Endodermal cell (in vitro differentiated cells): Measurements from ENCODE around the gene TEX22. TPM values are rescaled to one million over a fixed set of nuclear protein-coding genes. Genes with fewer than 3 reads are reported as not detected.

Source experiments
- DNase-seq: peaks from one replicate; pipeline ENCODE4 v3.0.0-alpha.2; 2017
- H3K27ac ChIP-seq: 2 replicates; pipeline ENCODE4 v1.5.1; 2013; ENCODE audit warnings: mild to moderate bottlenecking, low read depth, low read length, moderate library complexity
- H3K27me3 ChIP-seq: 2 replicates; pipeline ENCODE4 v1.6.1; 2013; ENCODE audit warnings: mild to moderate bottlenecking, low read length, moderate library complexity; ENCODE audit not compliant: insufficient read depth, control insufficient read depth, poor library complexity, severe bottlenecking
- H3K36me3 ChIP-seq: 2 replicates; pipeline ENCODE4 v1.7.0; 2013; ENCODE audit warnings: mild to moderate bottlenecking, low read length, moderate library complexity; ENCODE audit not compliant: control insufficient read depth, insufficient read depth
- H3K4me1 ChIP-seq: one replicate; pipeline ENCODE4 v1.7.0; 2013; ENCODE audit warnings: low read length; ENCODE audit not compliant: control insufficient read depth, insufficient read depth
- H3K4me3 ChIP-seq: 2 replicates; pipeline ENCODE4 v1.5.1; 2013; ENCODE audit warnings: mild to moderate bottlenecking, low read length, moderate library complexity
- H3K9ac ChIP-seq: 2 replicates; pipeline ENCODE4 v1.6.1; 2013; ENCODE audit warnings: mild to moderate bottlenecking, low read length, moderate library complexity; ENCODE audit not compliant: poor library complexity, severe bottlenecking; ENCODE audit errors: extremely low read depth
- H3K9me3 ChIP-seq: 2 replicates; pipeline ENCODE4 v1.6.1; 2013; ENCODE audit warnings: mild to moderate bottlenecking, low read length, moderate library complexity; ENCODE audit not compliant: control insufficient read depth
- H3K27ac Mint-ChIP-seq: 2 replicates; pipeline ENCODE4 v1.8.0; 2020; ENCODE audit warnings: mixed read lengths
- H3K27me3 Mint-ChIP-seq: 2 replicates; pipeline ENCODE4 v1.8.0; 2021; ENCODE audit warnings: mild to moderate bottlenecking, mixed read lengths; ENCODE audit not compliant: insufficient read depth
- H3K36me3 Mint-ChIP-seq: 2 replicates; pipeline ENCODE4 v1.8.0; 2020; ENCODE audit warnings: low read depth, mixed read lengths
- H3K4me1 Mint-ChIP-seq: 2 replicates; pipeline ENCODE4 v1.8.0; 2020; ENCODE audit warnings: mixed read lengths
- H3K4me3 Mint-ChIP-seq: 2 replicates; pipeline ENCODE4 v1.8.0; 2020; ENCODE audit warnings: mild to moderate bottlenecking, moderate library complexity, mixed read lengths
- H3K9me3 Mint-ChIP-seq: 2 replicates; pipeline ENCODE4 v1.8.0; 2020; ENCODE audit warnings: mild to moderate bottlenecking, mixed read lengths
- WGBS, 2 experiments: methylation state at CpG; one replicate each; pipeline versions ENCODE4 v1.1.5 to v1.1.7; 2013; ENCODE audit warnings: missing lambda C conversion rate in 2 of 2, mixed read lengths in 1 of 2; ENCODE audit not compliant: insufficient coverage in 1 of 2, insufficient read length in 1 of 2; 5-methylcytosine and 5-hydroxymethylcytosine counted together
- total RNA-seq, 2 donors: library from RNA; stranded (reverse); fragmentation: NEBNext Ultra II Directional in 1 of 2; extraction: Animal tissue kit (Norgen Biotek cat#: 25700) in 1 of 2; gene quantifications; 2 replicates in 1 of 2; 3 replicates in 1 of 2; pipeline ENCODE4 v1.2.1, GENCODE V29; 2021
- TF ChIP-seq, protein P1 (sequence below): fragments of 200-600 bp; sonication (generic); conservative IDR thresholded peaks from 2 replicates; pipeline ENCODE4 v1.5.0; 2021; ENCODE audit warnings: antibody characterized with exemption, mild to moderate bottlenecking

Gene TEX22
- total RNA-seq, 2 donors from 2014 or later, result 1.9 to 3.5 TPM

DNA sequence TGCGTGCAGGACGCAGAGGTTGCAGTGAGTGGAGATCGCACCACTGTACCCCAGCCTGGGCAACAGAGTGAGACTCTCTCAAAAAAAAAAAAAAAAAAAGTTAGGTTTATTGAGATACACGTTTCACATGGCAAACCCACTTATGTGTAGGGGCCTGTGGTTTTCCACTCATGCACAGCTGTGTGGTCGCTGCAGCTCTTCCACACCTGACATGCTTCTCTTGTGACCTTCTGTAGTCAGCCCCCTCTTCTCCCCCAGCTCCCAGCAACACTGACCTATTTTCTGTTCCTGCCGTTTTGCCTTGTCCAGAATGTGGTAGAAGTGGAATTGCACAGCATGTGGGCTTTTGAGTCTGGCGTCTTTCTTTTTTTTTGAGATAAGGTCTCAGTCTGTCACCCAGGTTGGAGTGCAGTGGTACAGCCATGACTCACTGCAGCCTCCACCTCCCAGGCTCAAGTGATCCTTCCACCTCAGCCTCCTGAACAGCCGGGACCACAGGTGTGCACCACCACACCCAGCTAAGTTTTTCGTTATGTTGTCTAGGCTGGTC is 29.7 kb downstream of the TEX22 start:
- H3K27ac ChIP-seq, result no peak overlapping the region
- no peak overlapping the region for H3K9ac ChIP-seq
- no peak for DNase-seq
- no peak overlapping the region for H3K27ac Mint-ChIP-seq
- peaks cover 10% of the 10 kb centered on the region for H3K9me3 Mint-ChIP-seq
- 92 to 97% methylated on average over 5 to 9 of the region's 9 CpGs for WGBS, 2 experiments
- H3K4me1 Mint-ChIP-seq, result no peaks in the 10 kb centered on the region
- peaks cover 48% of the 10 kb centered on the region for H3K36me3 ChIP-seq
- no peak overlapping the region for H3K4me3 Mint-ChIP-seq
- no peaks in the 10 kb centered on the region for H3K27me3 Mint-ChIP-seq
- H3K4me3 ChIP-seq, result no peak overlapping the region
- H3K27me3 ChIP-seq, result no peaks in the 10 kb centered on the region
- H3K9me3 ChIP-seq, result peaks cover 19% of the 10 kb centered on the region
- H3K36me3 Mint-ChIP-seq, result peaks cover 70% of the 10 kb centered on the region
- TF ChIP-seq, protein P1, sequence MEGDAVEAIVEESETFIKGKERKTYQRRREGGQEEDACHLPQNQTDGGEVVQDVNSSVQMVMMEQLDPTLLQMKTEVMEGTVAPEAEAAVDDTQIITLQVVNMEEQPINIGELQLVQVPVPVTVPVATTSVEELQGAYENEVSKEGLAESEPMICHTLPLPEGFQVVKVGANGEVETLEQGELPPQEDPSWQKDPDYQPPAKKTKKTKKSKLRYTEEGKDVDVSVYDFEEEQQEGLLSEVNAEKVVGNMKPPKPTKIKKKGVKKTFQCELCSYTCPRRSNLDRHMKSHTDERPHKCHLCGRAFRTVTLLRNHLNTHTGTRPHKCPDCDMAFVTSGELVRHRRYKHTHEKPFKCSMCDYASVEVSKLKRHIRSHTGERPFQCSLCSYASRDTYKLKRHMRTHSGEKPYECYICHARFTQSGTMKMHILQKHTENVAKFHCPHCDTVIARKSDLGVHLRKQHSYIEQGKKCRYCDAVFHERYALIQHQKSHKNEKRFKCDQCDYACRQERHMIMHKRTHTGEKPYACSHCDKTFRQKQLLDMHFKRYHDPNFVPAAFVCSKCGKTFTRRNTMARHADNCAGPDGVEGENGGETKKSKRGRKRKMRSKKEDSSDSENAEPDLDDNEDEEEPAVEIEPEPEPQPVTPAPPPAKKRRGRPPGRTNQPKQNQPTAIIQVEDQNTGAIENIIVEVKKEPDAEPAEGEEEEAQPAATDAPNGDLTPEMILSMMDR, result no peak
- H3K4me1 ChIP-seq, result no peaks in the 10 kb centered on the region

DNA sequence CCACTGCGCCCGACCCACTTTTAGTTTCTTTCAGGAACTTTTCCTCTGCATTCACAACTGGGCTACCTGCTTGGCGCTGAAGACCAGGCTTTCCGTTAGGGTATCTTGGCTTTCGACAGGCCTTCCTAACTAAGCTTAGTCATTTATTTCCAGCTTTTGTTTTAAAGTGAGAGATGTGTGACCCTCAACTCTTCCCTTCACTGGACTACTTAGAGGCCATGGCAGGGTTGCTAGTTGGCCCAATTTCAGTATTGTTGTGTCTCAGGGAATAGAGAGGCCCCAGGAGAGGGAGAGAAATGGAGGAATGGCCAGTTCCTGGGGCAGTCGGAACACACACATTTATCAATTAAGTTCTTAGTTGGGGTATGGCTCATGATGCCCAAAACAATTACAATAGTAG is 31.7 kb downstream of the TEX22 start:
- Histone ChIP-seq H3K4me1 (no peaks in the 10 kb centered on the region), H3K27me3 (no peaks in the 10 kb centered on the region), H3K27ac (no peak overlapping the region), H3K9ac (no peak overlapping the region), H3K36me3 (peaks cover 43% of the 10 kb centered on the region), H3K9me3 (peaks cover 19% of the 10 kb centered on the region), H3K4me3 (no peak overlapping the region)
- Mint-ChIP-seq H3K27me3 (no peaks in the 10 kb centered on the region), H3K27ac (no peak overlapping the region), H3K9me3 (peaks cover 10% of the 10 kb centered on the region), H3K4me1 (no peaks in the 10 kb centered on the region), H3K4me3 (no peak overlapping the region), H3K36me3 (peaks cover 77% of the 10 kb centered on the region)
- 90 to 94% methylated on average over 3 to 6 of the region's 6 CpGs for WGBS, 2 experiments
- no peak for DNase-seq
- TF ChIP-seq, protein P1, result no peak

DNA sequence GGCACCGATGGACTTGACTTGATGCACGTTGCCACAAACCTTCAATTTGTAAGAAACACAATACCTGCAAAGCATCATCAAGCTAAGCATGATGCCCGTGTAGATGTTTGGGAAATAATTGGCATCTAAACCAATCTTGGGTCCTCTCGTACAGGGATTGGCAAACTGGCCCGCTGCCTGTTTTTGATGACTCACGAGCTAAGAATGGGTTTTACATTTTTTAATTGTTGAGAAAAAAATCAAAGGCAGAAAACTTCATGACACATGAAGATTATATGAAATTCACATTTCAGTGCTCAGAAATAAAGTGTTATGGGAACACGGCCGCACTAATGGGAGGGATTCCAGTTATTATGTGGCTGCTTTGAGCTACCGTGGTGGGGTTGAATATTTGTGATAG is 32.2 kb downstream of the TEX22 start:
- no peaks in the 10 kb centered on the region for H3K27me3 ChIP-seq
- H3K27me3 Mint-ChIP-seq, result no peaks in the 10 kb centered on the region
- peaks cover 43% of the 10 kb centered on the region for H3K36me3 ChIP-seq
- H3K9me3 ChIP-seq, result peaks cover 19% of the 10 kb centered on the region
- peaks cover 10% of the 10 kb centered on the region for H3K9me3 Mint-ChIP-seq
- H3K36me3 Mint-ChIP-seq, result peaks cover 74% of the 10 kb centered on the region
- no peak overlapping the region for H3K27ac ChIP-seq
- H3K4me3 ChIP-seq, result no peak overlapping the region
- no peaks in the 10 kb centered on the region for H3K4me1 Mint-ChIP-seq
- TF ChIP-seq, protein P1, result no peak
- H3K4me1 ChIP-seq, result no peaks in the 10 kb centered on the region
- no peak overlapping the region for H3K27ac Mint-ChIP-seq
- DNase-seq, result no peak
- H3K9ac ChIP-seq, result no peak overlapping the region
- H3K4me3 Mint-ChIP-seq, result no peak overlapping the region
- WGBS, 2 experiments, result 42 to 85% methylated on average over 2 to 9 of the region's 9 CpGs
